GM21529 (cell line): ENCODE results near the gene DQX1.

ENCODE experiments used
- ATAC-seq: cut with Tn5 transposase; IDR thresholded peaks from one replicate; pipeline ENCODE4 v1.9.1; 2021; ENCODE audit not compliant: unreplicated experiment

DQX1 gene

DNA sequence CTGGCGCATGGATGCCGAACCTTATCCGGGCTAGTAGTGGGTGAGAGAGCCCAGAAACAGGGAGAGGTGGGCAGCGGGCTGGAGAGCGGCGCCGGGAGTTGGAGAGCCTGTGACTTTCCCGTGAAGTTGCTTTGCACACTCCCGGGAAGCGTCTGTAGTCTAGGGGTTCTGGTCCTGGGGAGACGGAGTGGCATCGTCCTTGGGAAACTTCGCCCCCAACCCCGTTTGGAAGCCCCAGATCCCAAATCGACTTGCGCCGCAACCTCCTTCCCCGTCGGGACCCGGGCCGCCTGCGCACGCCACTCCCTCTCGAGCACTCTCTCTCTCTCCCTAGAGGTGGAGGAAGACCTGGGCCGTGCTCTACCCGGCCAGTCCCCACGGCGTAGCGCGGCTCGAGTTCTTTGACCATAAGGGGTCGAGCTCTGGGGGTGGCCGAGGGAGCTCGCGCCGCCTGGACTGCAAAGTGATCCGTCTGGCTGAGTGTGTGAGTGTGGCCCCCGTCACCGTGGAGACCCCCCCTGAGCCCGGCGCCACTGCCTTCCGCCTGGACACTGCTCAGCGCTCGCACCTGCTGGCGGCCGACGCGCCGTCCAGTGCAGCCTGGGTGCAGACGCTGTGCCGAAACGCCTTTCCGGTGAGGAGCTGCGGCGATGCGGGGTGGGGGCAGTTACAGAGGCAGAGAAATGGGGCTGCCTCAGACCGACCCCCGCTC is 28.9 kb upstream of the DQX1 start:
- ATAC-seq = peak; percentile 32

DNA sequence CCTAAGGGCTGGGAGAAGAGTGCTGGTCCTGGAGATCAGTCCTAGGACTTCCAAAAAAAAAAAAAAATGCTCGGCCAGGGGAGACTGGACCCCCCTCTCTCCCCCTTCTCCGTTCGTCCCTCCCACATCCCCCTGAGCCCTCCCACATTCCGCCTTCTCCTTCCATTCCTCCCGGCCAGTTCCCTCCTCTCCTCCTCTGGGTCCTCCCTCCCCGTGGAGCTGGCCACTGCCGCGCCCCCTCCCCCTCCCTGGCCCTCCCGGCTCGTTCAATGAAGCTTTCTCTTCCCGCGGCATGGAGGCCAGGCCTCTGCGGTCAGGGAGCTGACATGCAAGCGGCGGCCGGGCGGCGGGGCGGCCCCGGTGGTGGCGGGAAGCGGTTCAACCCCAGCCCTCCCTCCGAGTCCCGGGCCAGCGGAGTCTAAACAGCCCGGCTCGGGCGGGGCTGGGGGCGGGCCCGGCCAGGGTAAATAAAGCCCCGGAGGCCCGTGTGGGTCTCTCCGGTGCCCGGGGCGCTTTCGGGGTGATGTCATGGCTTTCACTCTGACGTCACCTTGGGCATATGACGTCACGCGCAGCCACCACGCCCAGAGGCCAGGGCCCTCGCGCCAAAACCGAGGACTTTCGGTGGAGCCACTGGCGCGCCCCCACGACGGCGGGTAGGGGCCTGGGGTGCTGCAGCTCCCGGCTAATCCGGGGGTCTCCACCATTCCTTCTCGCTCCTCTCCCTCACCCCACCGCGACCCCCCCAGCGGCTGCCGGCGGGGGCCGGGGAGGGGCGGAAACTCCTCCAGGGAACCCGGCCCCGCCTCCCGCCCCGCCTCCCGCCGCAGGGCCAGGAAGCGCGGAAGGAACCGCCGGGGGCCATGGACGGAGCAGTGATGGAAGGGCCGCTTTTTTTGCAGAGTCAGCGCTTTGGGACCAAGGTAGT is 28.1 kb upstream of the DQX1 start, which contains the start of the genes DOK1 and LOXL3:
Gene DOK1, plus strand, starts transcription at position 829 of the 928 bp plus-strand sequence. Its CDS starts 35 bp downstream, at position 864.
Gene LOXL3, minus strand, starts transcription at position 51 of the 928 bp plus-strand sequence. CDS start 1,308 bp downstream, outside the sequence.
- peak; percentile 46 for ATAC-seq

DNA sequence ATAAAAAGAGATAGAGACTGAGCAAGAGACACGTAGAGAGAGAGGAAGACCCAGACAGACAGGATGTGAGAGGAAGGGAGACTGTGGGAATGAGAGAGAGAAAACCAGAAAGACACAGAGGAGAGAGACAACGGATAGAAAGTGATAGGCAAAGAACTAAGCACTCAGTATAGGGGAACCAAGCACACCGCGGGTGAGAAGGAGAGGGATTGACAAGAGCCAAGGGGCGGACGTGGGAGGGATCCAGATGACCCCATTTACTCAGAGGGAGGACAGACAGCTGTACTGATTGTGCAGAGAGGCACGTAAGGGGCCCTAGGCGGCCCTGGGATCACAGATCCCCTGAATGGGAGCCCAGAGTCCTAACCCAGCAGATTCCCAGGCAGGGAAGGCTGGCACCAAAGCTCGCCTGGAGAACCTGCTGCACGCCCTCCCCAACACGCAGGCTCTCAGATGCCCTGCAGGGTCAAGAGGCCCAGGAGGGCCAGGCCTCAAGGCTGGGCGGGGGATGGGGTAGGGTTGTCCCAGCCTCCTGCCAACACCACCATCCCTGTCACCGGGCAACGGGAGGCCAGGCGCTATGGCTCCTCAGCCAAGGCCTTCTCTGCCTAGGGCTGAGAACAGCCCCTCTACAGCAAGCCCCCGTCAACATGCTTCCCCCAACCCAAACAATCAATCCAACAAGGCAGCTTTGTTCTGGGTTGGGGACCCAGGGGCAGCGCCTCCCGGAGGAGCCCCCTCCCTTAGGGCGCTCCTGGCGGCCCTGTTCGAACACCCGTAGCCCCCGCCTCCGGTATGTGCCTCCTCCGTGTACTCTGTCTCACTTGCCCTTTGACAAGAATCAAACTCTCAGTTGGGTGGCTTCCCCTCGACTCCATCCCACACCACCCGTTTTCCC is 27.1 kb upstream of the DQX1 start:
- ATAC-seq = peak; percentile 18

DNA sequence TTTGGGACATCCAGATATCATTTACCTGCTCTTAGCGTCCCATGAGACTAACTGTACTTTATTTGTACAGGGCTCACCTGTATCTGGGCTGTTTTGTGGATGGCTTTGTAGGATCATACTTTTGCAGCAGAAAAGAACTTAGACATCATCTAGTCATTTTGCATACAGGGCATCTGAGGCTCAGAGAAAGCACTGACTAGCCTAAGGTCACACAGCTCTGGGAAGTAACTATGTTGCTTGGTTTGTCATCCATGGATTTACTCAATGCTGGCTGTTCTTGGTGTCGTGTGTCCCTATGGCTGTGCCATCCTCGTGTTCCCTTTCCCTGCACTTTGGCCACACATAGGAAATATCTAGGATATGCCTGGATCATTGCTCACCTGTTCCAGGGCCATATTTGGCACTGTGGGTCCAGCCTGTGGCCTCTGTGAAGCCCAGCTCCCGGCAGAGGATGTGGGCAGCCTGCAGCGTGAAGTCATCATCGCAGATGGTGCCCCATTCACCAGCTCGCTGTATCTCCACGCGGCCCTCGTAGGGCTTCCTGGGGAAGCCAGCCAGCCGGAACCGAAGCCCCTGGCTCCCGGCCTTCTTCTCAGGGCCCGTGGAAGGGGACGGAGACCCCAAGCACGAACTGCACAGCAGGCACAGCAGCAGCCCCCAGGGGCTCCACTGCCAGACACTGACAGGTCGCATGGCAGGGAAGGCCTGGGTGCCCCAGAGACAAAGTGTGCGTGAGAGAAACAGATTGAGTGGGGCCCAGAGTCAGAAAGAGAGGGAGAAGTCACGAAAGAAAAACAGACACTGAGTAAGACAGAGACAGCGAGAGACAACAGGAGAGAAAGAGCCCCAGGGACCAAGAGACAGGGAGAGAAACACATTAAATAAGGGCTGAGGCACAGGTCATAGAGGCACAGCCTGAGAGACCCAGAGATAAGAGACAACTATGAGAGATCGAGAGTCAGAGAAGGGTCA is 26.2 kb upstream of the DQX1 start:
- peak; percentile 16 for ATAC-seq

DNA sequence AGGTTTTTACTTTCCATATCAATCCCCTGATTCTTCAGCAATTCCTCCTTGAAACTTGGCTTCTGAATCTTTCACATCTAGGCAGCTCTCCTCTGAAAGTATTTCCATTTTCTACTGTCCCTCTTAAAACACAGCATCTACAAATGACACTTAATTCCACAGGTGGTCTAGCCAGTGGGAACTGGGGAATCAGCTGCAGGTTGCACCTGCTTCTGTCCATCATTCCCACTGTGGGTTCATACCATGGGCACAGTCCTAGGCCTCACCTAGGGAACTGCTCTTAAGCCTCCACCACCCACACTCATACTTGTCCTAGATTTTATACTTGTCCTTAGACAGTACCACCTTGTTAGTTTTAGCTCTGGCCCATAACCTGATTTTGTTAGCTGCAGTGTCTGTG is 25.5 kb upstream of the DQX1 start:
- ATAC-seq = no peak

DNA sequence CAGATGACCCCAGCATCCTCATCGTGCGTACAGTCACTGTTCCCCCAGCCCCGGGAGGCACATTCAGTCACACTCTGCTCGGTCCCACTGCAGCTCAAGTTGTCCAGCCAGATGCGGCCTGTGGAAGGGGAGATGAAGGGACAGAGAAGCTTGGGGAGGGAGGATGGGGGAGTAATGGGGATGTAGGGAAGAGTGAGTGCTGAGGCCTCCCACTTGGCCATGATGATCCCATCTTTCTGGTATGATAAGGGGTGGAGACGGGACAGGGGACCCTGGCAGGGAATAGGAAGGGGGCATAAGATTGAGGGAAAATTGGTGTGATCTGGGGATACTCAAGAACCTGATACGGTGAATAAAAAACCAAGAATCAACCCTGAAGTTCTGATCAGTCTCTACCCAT is 24.2 kb upstream of the DQX1 start:
- no peak for ATAC-seq

DNA sequence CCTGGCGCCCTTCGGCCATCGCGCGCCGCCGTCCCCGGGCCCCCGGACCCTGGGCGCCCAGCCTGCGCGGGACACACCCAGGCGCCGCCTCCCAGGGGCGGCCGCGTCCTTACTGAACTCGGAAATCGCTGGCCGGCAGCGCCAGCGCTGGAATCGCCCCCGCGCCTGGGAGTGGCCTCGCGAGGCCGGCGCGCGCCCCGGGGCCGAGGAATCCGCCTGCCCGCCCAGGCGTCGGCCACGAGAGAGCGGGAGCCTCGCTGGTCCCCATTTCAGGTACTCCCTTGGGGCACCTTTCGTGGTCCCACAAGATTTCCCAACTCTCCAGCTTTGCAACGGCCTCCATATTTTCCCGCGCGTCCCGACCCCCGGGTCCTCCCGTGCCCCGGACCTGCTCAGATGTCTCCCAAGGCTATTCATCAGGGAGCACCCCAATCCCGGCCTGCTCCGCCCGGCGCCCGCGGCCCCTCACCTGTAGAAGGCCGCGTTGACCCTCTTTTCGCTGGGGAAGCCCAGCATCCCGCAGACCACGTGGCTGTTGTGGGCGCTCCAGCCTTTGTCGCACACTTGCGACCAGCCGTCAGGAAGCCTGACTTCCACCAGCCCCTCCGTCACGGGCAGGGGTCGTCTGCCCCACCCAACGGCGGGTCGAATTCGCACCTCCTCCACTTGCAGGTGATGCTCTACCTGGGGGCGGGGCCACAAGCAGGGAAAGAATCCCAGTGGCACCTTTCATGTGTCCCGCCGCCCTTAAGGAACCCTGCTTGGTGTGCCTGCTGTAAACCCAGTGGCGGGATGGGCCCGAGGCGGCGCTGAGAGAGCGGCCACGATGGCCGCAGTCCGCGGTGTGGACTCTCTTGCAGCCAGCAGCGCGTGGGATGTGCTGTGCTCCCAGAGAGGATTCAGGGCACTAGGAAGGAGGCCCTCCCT is 23.1 kb upstream of the DQX1 start:
- peak; percentile 33 for ATAC-seq

DNA sequence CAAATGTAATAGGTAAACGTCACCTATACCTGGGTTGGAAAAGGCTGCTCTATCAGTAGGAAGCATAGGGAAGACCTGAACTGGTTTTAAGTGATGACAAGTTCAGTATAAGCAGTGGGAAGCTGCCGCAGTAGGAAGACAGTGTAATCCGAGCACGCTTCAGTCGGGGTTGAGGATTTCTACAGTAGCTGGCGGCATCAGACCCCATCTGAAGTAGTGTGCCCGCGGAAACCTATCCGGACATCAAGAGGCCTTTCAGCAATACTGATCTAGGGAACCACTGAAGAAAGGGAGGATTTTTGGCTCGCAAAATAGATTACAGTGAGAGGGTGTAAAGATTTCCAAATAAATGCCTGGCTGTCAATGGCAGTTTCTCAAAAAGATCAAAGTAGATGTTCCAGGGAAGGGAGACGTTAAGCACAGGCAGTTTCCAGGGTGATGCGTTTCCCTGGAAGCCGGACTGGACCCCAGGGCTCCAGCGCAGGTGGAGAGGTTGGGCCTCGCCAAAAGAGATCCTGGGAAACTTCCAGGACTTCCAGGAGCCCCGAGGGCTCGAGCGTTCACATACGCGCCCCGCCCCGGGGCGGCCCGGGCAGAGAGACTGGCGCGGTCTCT is 22.4 kb upstream of the DQX1 start:
- ATAC-seq = no peak

DNA sequence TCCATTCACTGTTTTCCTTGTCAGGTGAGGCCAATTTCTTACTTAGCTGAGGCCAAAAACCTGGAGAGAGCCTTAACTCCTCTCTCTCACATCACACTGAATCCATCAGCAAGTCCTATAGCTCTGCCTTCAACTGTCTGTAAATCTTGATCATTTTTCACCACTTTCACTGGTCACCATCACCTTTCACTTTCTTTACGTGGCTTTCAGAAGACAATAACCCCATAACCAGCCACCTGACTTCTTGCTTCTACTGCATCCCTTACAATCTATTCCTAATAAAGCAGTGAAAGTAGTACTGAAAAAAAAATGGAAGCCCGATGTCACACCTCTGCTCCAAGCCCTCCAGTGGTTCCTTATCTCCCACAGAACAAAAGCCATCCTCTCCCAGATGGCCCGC is 20.0 kb upstream of the DQX1 start:
- no peak for ATAC-seq

DNA sequence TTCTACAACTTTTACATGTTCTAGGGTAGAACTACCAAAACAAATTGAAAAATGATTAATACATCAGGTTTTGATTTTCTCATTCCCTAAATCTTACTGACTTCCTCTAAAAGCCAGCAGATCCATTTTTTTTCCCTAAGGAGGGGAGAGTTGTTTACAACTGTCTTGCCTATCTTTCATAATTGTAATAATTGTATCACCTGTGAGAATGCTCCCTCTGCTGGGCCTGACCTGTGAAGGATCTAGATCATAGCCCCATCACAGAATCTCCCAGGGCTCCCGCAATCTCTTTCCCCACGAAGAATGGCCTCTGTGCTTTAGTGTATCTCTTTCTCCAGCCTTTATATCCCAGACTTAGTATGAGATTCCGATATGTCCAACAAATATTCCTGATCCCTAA is 18.6 kb upstream of the DQX1 start:
- no peak for ATAC-seq

DNA sequence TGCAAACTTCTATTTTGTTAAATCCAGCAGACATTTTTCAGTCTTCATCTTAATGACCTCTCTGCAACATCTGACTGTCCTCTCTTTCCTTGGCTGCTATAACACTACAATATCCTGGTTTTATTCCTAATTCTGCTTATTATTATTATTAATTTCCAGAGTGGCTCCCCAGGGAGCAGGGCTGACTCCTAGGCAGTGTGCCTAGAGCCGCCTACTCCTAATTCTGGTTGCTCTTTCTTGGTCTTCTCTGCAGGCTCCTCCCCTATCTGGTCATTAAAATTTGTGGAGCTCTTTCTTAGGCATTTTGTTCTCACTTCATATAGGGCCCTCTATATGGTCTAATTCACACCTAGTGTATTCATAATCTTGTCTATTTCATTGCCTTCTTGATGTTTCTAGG is 16.9 kb upstream of the DQX1 start:
- ATAC-seq = no peak

DNA sequence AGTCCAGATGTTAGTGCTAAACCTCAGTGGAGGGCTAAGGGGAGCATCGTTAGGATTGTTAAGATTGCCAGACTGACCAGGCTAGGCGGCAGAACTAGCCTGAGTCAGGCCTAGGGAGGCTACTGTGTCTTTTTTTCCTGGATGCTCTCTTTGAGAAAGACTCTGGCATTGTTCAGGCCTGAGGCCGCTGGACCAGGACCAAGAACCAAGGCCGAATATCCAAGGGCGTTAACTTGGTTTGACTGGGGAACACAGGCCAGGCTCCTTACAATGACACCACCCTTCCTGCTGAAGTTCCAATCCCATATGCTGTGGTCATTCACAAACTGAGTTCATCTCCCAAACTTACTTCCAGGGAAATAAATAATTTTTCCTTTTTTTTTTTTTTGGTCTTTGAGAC is 14.3 kb upstream of the DQX1 start:
- ATAC-seq = no peak

DNA sequence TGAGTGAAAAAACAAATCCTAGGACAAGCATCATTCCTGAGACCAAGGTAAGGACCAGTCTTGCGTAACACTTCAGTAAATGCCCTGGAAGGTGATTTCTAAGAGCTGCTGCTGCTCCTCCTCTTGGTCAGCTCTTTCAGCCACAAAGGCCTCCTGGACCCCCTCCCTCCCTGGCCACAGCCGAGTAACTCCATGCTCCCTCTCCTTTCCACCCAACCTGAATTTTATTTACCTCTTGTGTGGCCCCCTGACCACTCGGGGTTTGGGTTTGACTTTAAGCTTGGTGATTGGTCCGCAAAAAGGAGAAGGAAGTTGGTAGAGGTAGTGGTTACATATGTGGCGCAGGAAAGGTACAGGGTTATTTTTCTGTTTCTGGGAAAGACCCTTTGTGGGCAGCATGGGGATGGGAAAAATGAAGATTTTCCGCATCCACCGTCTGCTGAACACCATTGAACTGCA is 12.9 kb upstream of the DQX1 start:
- ATAC-seq = no peak

DNA sequence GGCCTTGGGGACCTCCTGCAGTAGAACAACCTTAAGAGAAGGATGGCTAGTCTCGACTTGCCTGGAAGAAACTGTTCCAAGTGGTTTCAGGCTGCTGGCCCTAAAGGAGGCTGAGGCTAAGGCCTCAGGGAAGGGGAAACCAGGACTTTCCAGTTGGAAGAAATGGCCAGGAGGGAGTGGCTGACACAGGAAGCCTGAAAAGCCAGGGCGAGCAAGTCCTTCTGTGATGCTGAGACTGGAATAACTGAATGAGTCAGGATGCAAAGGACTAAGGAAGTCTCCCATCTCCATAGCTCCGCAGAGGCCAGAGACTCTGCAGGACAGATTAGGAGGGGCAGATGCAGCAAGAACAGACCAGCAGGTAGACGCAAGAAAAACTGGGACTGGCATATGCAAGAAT is 11.1 kb upstream of the DQX1 start:
- ATAC-seq = no peak

DNA sequence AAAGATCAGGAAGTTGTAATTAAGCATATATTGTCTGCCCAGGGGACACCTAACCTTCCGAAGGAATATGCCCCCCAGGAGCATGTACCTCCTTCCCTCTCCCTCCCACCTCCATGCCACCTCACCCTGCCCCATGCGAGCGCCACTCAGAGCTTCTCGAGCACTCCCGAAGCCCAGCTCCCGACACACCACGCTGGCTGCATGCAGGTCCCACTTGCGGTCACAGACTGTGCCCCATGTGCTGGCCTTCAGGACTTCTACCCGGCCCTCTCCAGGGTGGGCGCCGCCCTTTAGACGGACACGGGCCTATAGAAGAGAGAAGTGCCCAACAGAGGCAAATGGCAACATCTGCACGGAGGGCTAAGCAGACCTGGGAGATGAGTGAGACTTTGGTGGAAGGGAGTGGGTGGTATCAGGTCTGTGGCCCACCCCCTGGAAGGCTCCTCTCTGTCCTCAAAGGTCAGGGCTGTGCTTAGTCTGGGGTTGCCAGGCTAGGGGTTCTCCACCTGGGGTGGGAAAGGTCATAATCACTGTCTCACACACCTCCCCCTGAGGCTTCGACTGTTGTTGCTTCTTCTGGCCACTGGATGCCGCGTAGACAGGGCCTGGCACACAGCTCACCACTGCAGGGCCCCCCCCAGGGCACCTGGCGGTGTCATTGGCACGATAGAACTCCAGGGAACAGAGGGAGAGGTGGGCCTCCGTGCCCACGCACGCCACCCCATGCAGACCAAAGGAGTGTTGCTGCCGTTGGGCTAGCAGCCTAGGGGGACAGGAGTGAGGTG is 10.3 kb upstream of the DQX1 start:
- ATAC-seq = no peak

DNA sequence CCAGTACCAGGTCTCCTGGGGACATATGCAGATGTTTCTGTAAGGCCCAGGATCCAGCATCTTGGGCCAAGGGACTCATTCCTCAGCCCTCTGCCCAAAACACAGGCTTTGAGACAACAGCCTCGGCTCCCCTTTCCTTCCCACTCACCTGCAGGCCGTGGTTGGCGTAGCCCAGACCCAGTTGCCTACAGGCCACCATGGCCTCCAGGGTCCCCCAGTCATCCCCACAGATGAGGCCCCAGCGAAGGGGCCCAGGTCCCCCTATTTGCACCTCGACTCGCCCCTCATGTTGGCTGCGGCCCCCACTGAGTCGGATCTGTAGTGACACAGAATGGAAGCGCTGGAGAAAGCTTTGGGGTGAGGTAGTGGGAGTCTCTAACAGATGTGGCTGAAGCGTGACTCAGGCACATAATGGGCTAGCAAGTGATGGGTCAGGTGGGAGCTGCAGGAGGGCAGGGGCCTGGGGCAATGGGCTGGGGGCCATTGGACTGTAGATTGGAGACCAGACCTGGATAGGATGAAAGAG is 9.5 kb upstream of the DQX1 start:
- ATAC-seq = no peak

DNA sequence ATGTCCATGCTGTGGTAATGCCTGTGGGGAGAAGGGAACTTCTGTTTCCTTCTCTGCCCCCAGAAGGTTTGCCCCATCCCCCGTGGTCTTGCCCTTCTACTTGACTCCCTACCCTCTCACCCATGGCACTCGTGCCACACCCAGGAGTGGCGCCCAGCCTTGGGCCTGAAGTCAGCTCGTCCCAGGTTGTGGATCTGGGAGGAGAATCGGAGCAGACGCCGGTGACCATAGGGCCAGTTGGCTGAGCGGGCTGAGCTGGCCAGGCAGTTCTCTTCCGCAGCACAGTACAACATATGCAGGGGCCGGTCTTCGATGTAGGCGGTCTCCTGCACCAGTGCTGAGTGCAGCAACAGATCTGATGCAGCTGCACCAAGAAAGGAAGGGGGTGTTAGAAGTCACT is 8.4 kb upstream of the DQX1 start:
- no peak for ATAC-seq
